Heart left ventricle (tissue), 16 donors: Measurements from ENCODE around the gene DES. TPM values are rescaled to one million over a fixed set of nuclear protein-coding genes. Genes with fewer than 3 reads are reported as not detected.

ENCODE experiments used
- ATAC-seq, 4 donors: fragments of 200-7000 bp; cut with Tn5 transposase; one replicate each; pipeline ENCODE4 v1.9.1; 2020 to 2022; ENCODE audit warnings: moderate library complexity in 4 of 4, mild to moderate bottlenecking in 3 of 4, moderate number of reproducible peaks in 1 of 4
- DNase-seq, 5 donors: peaks; one replicate each; pipeline ENCODE4 v3.0.0-alpha.2; 2020
- H3K27ac ChIP-seq, 12 donors: fragments of 200-600 bp; sonication (generic) in 4 of 12; one replicate each; pipeline versions ENCODE4 v1.5.0 to v1.8.0; 2016 to 2022; ENCODE audit warnings: mild to moderate bottlenecking in 2 of 12
- H3K27me3 ChIP-seq, 9 donors: fragments of 200-600 bp; sonication (generic) in 2 of 9; one replicate each; pipeline versions ENCODE4 v1.5.1 to v1.8.0; 2016 to 2022; ENCODE audit warnings: mild to moderate bottlenecking in 3 of 9
- H3K36me3 ChIP-seq, 9 donors: fragments of 200-600 bp; sonication (generic) in 2 of 9; one replicate each; pipeline versions ENCODE4 v1.5.0 to v1.8.0; 2018 to 2022; ENCODE audit warnings: mild to moderate bottlenecking in 2 of 9
- H3K4me1 ChIP-seq, 12 donors: fragments of 200-600 bp; sonication (generic) in 4 of 12; one replicate each; pipeline versions ENCODE4 v1.5.0 to v1.8.0; 2016 to 2022; ENCODE audit warnings: mild to moderate bottlenecking in 3 of 12
- H3K4me3 ChIP-seq, 12 donors: fragments of 200-600 bp; sonication (generic) in 4 of 12; one replicate each; pipeline versions ENCODE4 v1.5.0 to v1.8.0; 2017 to 2022; ENCODE audit warnings: mild to moderate bottlenecking in 9 of 12, moderate library complexity in 4 of 12
- H3K9me3 ChIP-seq, 12 donors: fragments of 200-600 bp; sonication (generic) in 4 of 12; one replicate each; pipeline versions ENCODE4 v1.5.0 to v1.8.0; 2016 to 2022; ENCODE audit warnings: mild to moderate bottlenecking in 1 of 12
- CTCF ChIP-seq, 12 donors: fragments of 200-600 bp; sonication (generic) in 4 of 12; IDR thresholded peaks; one replicate each; pipeline versions ENCODE4 v1.5.0 to v1.8.0; 2018 to 2022; ENCODE audit warnings: antibody characterized with exemption in 12 of 12, mild to moderate bottlenecking in 5 of 12
- POLR2A ChIP-seq, 2 donors: fragments of 450-650 bp; IDR thresholded peaks; one replicate each; pipeline ENCODE4 v1.6.1; 2017; ENCODE audit warnings: antibody characterized with exemption in 2 of 2, mild to moderate bottlenecking in 2 of 2, moderate library complexity in 2 of 2
- WGBS, 4 donors: extraction: QIAGEN DNeasy Blood & Tissue Kit in 2 of 4; methylation state at CpG; one replicate each; pipeline versions ENCODE4 v1.1.5 to v1.1.7; 2013 to 2018; 5-methylcytosine and 5-hydroxymethylcytosine counted together
- intact Hi-C, 10 donors: fragments of 100-400 bp; cut with DNase I; formaldehyde crosslinking; loops; one replicate each; pipeline versions ENCODE4 v1.11.1 to v1.14.2; 2022
- polyA plus RNA-seq, 2 donors: library from polyadenylated mRNA; stranded (reverse); fragments of 200-250 nt; gene quantifications; one replicate each; pipeline ENCODE4 v1.2.3, GENCODE V29; 2013
- total RNA-seq, 9 donors: library from RNA; depleted of rRNA in 2 of 9; stranded (reverse); fragments of >200 nt in 2 of 9; fragmentation: NEBNext Ultra II Directional in 3 of 9; extraction: Animal tissue kit (Norgen Biotek cat#: 25700) in 3 of 9; gene quantifications; one replicate each; pipeline versions ENCODE4 v1.1.0 to v1.2.4, GENCODE V29; 2016 to 2023
- donor health status: ischemic (EF 13 %, LVEDD 7.1; RV severe dilation, severe dysfunction).
- donor health status: healthy with polysubstance abuse.
- donor health status: DM: no; HTN: yes; CAD: no.
- donor health status: DM: no; HTN: no; CAD: no.
- donor health status: ischemic (EF 25% LVEDD 6.9; RV normal size, moderate dysfunction).
- donor health status: ischemic (EF 25% LVEDD 5.7; RV mildly dilated, moderate dysfunction).
- donor health status: healthy.
- donor health status: DM: yes; HTN: yes; CAD: no.
- donor health status: ischemic (EF 35%, LVEDD 5.7; RV mildly dilated, moderate dysfunction).
- donor health status: nonischemic (EF 11% LVEDD 7.7; RV severe dilation, severe dysfunction).
- donor health status: DM: yes; HTN: yes; CAD: no.
- donor health status: PGD.
- donor health status: ischemic (EF 29% LVEDD 5.4; RV normal size, mild dysfunction).
- donor health status: nonischemic (EF 23%, LVEDD 6.1; RV moderate dilation, normal function).

The DES gene
- total and polyA plus RNA-seq, 11 donors = 9,618 to 28,674 (median 17,979) TPM

- intact Hi-C loops = loop anchor here in 4 of 10 donors (5.0 to 10.0 kb wide), 2 partner anchors 53 to 69 kb away; no protein-coding TSS in a partner anchor
- TF ChIP-seq POLR2A (IDR thresholded peaks at IDR 0.05) (no peak), CTCF (IDR thresholded peaks at IDR 0.05) (peak in 5 of 12 donors; percentile 8 to 31 (median 21))
- ATAC-seq (no peak), DNase-seq (peak in 2 of 5 donors; percentile 38 to 62)
- H3K27ac ChIP-seq = peak overlapping the region in 10 of 12 donors; percentile 31 to 99 (median 90)
- no peak overlapping the region for H3K4me3 ChIP-seq
- peaks cover 0 to 70% (median 24%) of the 10 kb centered on the region in 12 donors for H3K4me1 ChIP-seq
- 64 to 77% (median 72%) methylated on average over 5 of the region's 5 CpGs for WGBS, 4 donors
- peaks cover 0 to 17% (median 0%) of the 10 kb centered on the region in 9 donors for H3K36me3 ChIP-seq
- H3K27me3 ChIP-seq = peaks cover 0 to 9% (median 0%) of the 10 kb centered on the region in 9 donors
- no peaks in the 10 kb centered on the region for H3K9me3 ChIP-seq
Measured at GRCh38 chr2:219457784-219458369, 39.7 kb downstream of the DES start.

- peaks cover 0 to 67% (median 14%) of the 10 kb centered on the region in 12 donors for H3K4me1 ChIP-seq
- H3K4me3 ChIP-seq = no peak overlapping the region
- no peak for TF ChIP-seq CTCF (IDR thresholded peaks at IDR 0.05)
- WGBS, 4 donors = 75 to 84% (median 80%) methylated on average over 8 of the region's 8 CpGs
- peak overlapping the region in 10 of 12 donors; percentile 82 to 99 (median 93) for H3K27ac ChIP-seq
- H3K36me3 ChIP-seq = peaks cover 0 to 20% (median 0%) of the 10 kb centered on the region in 9 donors
- no peaks in the 10 kb centered on the region for H3K9me3 ChIP-seq
- peaks cover 0 to 9% (median 0%) of the 10 kb centered on the region in 9 donors for H3K27me3 ChIP-seq
- intact Hi-C loops = loop anchor here in 6 of 10 donors (1.0 to 10.0 kb wide), 4 partner anchors 39 to 71 kb away; partner anchors contain the start of gene GMPPA (in 1 of the 6)
- ATAC-seq (no peak), DNase-seq (peak in 1 of 5 donors; percentile 46)
Measured at GRCh38 chr2:219458996-219459395, 40.8 kb downstream of the DES start.

- H3K27me3 ChIP-seq = peaks cover 0 to 9% (median 0%) of the 10 kb centered on the region in 9 donors
- peak overlapping the region in 1 of 12 donors; percentile 17 for H3K4me3 ChIP-seq
- intact Hi-C loops = loop anchor here in 7 of 10 donors (1.0 to 10.0 kb wide), 6 partner anchors 39 to 71 kb away; partner anchors contain the start of gene GMPPA (in 1 of the 7)
- peak overlapping the region; percentile 66 to 99 (median 92) for H3K27ac ChIP-seq
- H3K36me3 ChIP-seq = peaks cover 0 to 27% (median 0%) of the 10 kb centered on the region in 9 donors
- peaks cover 0 to 68% (median 12%) of the 10 kb centered on the region in 12 donors for H3K4me1 ChIP-seq
- TF ChIP-seq POLR2A (IDR thresholded peaks at IDR 0.05) = no peak
- TF ChIP-seq CTCF (IDR thresholded peaks at IDR 0.05) = peak; percentile 77 to 90 (median 86)
- peak; percentile 49 to 69 (median 64) for ATAC-seq
- peak; percentile 68 to 82 (median 78) for DNase-seq
- H3K9me3 ChIP-seq = no peaks in the 10 kb centered on the region
- WGBS, 4 donors = 27 to 32% (median 29%) methylated on average over 13 to 14 of the region's 14 CpGs
Measured at GRCh38 chr2:219459460-219460311, 41.5 kb downstream of the DES start.
